Measurements from ENCODE around the gene GATAD2B.

Gene GATAD2B

DNA sequence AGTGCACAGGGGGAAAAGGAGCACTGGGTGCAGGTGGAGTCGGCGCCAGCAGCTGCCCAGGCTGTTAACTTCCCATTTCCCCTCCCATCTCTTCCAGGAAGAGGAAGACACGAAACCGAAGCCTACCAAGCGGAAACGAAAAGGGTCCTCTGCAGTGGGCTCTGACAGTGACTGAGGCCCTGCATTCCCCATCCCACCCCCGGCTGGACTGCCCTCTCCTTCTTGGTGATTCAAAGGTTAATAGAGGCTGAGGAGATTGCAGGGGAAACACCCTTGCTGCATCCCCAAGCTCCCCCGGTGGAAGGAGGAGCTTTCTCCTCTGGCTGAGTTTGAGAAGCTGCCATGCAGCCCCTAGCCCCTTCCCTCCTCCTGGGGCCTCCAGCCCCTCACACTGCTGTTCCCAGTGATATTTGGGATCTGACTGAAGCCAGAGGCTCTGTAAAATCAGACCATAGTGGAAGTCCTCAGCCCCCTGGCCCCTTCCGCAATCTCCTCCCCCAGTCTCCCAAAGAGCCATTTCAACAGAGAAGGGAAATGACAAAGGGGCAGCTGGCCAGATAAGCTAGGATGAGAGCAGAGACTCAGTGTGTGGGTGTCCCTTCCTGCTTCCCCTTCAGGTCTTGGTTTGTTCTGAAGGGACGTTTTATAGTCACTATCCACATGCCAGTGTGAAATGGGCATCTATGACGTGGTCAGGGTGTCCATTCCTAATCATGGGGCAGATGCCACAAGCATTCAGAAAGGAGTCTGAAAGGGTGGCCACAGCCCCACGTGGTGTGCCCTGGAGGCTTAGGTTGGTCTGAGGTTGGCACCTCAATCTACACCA, 149.5 kb downstream of the GATAD2B start:
- TF ChIP-seq FOXP2 (optimal IDR thresholded peaks at IDR 0.05; ENCODE audit: borderline replicate concordance, extremely low read depth, extremely low read length, insufficient read depth) (no peak), TAF1 (IDR thresholded peaks at IDR 0.05; ENCODE audit: borderline replicate concordance, insufficient read depth, low read length) (no peak)

DNA sequence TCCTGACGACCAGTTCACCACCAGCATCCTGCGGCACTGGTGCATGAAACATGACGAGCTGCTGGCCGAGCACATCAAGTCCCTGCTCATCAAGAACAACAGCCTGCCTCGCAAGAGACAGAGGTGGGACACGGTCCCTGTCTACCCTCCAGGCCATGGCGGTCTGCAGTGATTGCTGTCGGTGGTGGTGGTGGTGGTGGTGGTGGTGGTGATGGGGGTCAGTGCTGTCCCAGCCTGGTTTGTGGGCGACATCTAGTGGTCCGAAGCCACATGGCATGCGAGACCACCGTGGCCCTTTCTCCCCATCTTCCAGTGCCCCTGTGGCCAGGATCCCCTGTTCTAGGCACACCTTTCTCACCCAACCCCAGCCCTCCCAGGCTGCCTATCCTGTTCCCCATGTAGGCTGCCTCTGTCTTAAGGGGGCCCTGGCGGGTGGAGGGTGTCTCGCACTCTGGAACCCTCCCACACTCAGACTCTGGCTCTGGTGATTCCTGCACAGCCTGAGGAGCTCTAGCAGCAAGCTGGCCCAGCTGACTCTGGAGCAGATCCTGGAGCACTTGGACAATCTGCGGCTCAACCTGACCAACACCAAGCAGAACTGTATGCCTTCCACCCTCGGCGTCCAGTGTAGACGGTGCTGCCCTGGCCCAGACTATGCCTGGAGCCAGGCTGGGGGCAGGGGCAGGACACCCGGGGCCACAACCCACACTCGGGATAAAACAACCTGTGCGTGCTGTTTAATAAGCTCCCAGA, 150.8 kb downstream of the GATAD2B start:
- TF ChIP-seq, protein P1, sequence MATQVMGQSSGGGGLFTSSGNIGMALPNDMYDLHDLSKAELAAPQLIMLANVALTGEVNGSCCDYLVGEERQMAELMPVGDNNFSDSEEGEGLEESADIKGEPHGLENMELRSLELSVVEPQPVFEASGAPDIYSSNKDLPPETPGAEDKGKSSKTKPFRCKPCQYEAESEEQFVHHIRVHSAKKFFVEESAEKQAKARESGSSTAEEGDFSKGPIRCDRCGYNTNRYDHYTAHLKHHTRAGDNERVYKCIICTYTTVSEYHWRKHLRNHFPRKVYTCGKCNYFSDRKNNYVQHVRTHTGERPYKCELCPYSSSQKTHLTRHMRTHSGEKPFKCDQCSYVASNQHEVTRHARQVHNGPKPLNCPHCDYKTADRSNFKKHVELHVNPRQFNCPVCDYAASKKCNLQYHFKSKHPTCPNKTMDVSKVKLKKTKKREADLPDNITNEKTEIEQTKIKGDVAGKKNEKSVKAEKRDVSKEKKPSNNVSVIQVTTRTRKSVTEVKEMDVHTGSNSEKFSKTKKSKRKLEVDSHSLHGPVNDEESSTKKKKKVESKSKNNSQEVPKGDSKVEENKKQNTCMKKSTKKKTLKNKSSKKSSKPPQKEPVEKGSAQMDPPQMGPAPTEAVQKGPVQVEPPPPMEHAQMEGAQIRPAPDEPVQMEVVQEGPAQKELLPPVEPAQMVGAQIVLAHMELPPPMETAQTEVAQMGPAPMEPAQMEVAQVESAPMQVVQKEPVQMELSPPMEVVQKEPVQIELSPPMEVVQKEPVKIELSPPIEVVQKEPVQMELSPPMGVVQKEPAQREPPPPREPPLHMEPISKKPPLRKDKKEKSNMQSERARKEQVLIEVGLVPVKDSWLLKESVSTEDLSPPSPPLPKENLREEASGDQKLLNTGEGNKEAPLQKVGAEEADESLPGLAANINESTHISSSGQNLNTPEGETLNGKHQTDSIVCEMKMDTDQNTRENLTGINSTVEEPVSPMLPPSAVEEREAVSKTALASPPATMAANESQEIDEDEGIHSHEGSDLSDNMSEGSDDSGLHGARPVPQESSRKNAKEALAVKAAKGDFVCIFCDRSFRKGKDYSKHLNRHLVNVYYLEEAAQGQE (IDR thresholded peaks at IDR 0.05; ENCODE audit: insufficient read depth in 1 of 2, low read depth in 2 of 2, low read length in 2 of 2) = no peak
- no peak for TF ChIP-seq FOXP2 (optimal IDR thresholded peaks at IDR 0.05; ENCODE audit: borderline replicate concordance, extremely low read depth, extremely low read length, insufficient read depth)
- TF ChIP-seq TAF1 (IDR thresholded peaks at IDR 0.05; ENCODE audit: borderline replicate concordance, insufficient read depth, low read length) = no peak
- TF ChIP-seq SIN3A (IDR thresholded peaks at IDR 0.05; ENCODE audit: borderline replicate concordance, insufficient read depth, low read length) = no peak
- TF ChIP-seq POLR2AphosphoS5 (IDR thresholded peaks at IDR 0.05; ENCODE audit: low read depth, low read length) = no peak

DNA sequence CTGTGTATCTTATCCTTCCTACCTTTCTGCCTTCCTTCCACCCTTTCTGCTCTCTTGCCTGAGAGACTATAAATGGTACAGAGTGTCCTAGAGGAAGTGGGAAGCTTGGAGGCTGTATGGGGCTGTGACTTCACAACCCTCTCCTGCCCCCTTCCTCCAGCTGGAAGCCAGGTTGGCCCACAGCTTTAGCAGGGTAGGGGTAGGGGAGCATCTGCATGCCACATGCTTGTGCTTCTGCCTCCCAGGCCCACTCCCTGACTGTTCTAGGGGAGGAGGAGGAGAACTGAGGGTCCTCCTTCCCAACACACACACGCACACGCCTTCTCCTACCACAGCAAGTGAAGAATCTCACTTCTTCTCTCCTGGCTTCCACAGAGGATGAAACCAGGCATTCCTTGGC, 151.5 kb downstream of the GATAD2B start:
- TF ChIP-seq TAF1 (IDR thresholded peaks at IDR 0.05; ENCODE audit: borderline replicate concordance, insufficient read depth, low read length) (no peak), SIN3A (IDR thresholded peaks at IDR 0.05; ENCODE audit: borderline replicate concordance, insufficient read depth, low read length) (no peak), POLR2AphosphoS5 (IDR thresholded peaks at IDR 0.05; ENCODE audit: low read depth, low read length) (no peak), FOXP2 (optimal IDR thresholded peaks at IDR 0.05; ENCODE audit: borderline replicate concordance, extremely low read depth, extremely low read length, insufficient read depth) (no peak)
- TF ChIP-seq, protein P1 (IDR thresholded peaks at IDR 0.05; ENCODE audit: insufficient read depth in 1 of 2, low read depth in 2 of 2, low read length in 2 of 2) = no peak

DNA sequence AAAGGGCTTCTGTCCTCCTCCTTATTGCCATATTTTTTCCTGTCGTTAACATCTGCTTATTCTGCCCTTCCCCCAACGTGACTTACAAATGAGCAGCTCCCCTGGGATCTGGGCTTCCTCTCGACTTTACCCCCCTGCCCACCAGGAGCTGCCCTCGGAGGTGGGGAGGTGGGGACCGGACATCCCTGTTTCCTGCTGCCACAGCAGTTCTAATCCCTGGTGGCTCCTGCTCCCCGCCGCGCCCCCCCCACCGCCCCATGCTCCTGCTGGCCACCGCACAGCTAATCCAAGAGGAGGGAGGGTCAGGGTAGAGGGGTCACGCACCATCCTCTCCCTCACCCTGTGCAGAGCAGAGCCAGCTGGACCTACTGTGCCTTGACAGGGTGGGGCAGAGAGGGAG, 152.0 kb downstream of the GATAD2B start:
- no peak for TF ChIP-seq POLR2AphosphoS5 (IDR thresholded peaks at IDR 0.05; ENCODE audit: low read depth, low read length)
- no peak for TF ChIP-seq TAF1 (IDR thresholded peaks at IDR 0.05; ENCODE audit: borderline replicate concordance, insufficient read depth, low read length)
- no peak for TF ChIP-seq FOXP2 (optimal IDR thresholded peaks at IDR 0.05; ENCODE audit: borderline replicate concordance, extremely low read depth, extremely low read length, insufficient read depth)
- no peak for TF ChIP-seq SIN3A (IDR thresholded peaks at IDR 0.05; ENCODE audit: borderline replicate concordance, insufficient read depth, low read length)
- TF ChIP-seq, protein P1 (IDR thresholded peaks at IDR 0.05; ENCODE audit: insufficient read depth in 1 of 2, low read depth in 2 of 2, low read length in 2 of 2) = no peak

DNA sequence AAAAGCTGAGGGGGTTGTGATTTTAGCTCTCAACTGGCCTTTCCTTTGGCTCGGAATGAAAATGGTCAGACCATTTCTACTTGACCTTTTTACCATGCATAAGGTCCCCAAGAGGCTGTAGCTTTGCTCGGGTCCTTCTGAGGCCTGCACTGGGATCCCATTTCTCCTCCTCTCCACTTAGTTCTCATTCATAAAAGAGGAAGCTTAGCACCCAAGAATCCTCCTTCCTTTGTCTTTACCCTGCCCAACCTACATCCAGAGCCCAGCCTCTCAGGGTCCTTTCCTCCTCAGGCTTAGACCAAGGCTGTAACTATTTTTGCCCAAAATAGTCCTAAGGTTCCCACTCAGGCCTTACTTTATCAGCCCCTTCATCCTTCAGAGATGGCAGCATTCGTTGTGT, 153.6 kb downstream of the GATAD2B start:
- no peak for TF ChIP-seq FOXP2 (optimal IDR thresholded peaks at IDR 0.05; ENCODE audit: borderline replicate concordance, extremely low read depth, extremely low read length, insufficient read depth)
- TF ChIP-seq TAF1 (IDR thresholded peaks at IDR 0.05; ENCODE audit: borderline replicate concordance, insufficient read depth, low read length) = no peak
- TF ChIP-seq SIN3A (IDR thresholded peaks at IDR 0.05; ENCODE audit: borderline replicate concordance, insufficient read depth, low read length) = no peak
- TF ChIP-seq POLR2AphosphoS5 (IDR thresholded peaks at IDR 0.05; ENCODE audit: low read depth, low read length) = no peak
- TF ChIP-seq, protein P1 (IDR thresholded peaks at IDR 0.05; ENCODE audit: insufficient read depth in 1 of 2, low read depth in 2 of 2, low read length in 2 of 2) = no peak

Measured in PFSK-1 (cell line).